IMR-90 (cell line): ENCODE data around the gene L3MBTL4. TPM values are rescaled to one million over a fixed set of nuclear protein-coding genes. Genes with fewer than 3 reads are reported as not detected.

Experiments
- ATAC-seq: fragments of 200-7000 bp; cut with Tn5 transposase; 2 replicates; pipeline ENCODE4 v1.9.1; 2020; ENCODE audit warnings: low read depth, mild to moderate bottlenecking, moderate library complexity
- BruUV-seq: library from RNA; stranded (reverse); fragments of 400-500 nt; replicated peaks from 2 replicates; lab custom pipeline; 2021; lab: Mats Ljungman, UMichigan
- CTCF ChIA-PET: fragments of 300-600 bp; formaldehyde crosslinking; extraction: SDS; loops from one replicate; lab custom pipeline; 2021; ENCODE audit warnings: antibody characterized with exemption; lab: Yijun Ruan, JAX
- POLR2A ChIA-PET: fragments of 300-600 bp; sonication (Branson Sonifier 250); formaldehyde crosslinking; loops from one replicate; lab custom pipeline; 2022; ENCODE audit warnings: antibody characterized with exemption; ENCODE audit not compliant: unreplicated experiment; lab: Charles Lee
- DNase-seq: peaks from one replicate; pipeline ENCODE4 v3.0.0; 2013
- H2AFZ ChIP-seq: replicated peaks from 2 replicates; pipeline ENCODE3; 2013; ENCODE audit warnings: low read length, mild to moderate bottlenecking; ENCODE audit not compliant: poor library complexity
- H2AK5ac ChIP-seq: 2 replicates; pipeline ENCODE4 v1.6.1; 2013; ENCODE audit warnings: low read depth, low read length, inconsistent platforms
- H2AK9ac ChIP-seq: replicated peaks from 2 replicates; pipeline ENCODE3; 2013; ENCODE audit warnings: mild to moderate bottlenecking, low read depth, low read length, moderate library complexity; ENCODE audit not compliant: poor library complexity
- H2BK120ac ChIP-seq: 2 replicates; pipeline ENCODE4 v1.6.1; 2013; ENCODE audit warnings: low read depth, low read length, inconsistent platforms
- H2BK15ac ChIP-seq: 3 replicates; pipeline ENCODE4 v1.6.1; 2013; ENCODE audit warnings: low read depth, low read length, inconsistent platforms
- H2BK20ac ChIP-seq: 2 replicates; pipeline ENCODE4 v1.6.1; 2013; ENCODE audit warnings: low read depth, mild to moderate bottlenecking, inconsistent platforms, low read length, moderate library complexity
- H2BK5ac ChIP-seq: 2 replicates; pipeline ENCODE4 v1.6.1; 2013; ENCODE audit warnings: mild to moderate bottlenecking, low read depth, low read length, inconsistent platforms; ENCODE audit not compliant: poor library complexity, severe bottlenecking
- H3K14ac ChIP-seq: replicated peaks from 2 replicates; pipeline ENCODE4 v1.6.1; 2013; ENCODE audit warnings: low read depth, low read length, inconsistent platforms
- H3K18ac ChIP-seq: 2 replicates; pipeline ENCODE4 v1.6.1; 2013; ENCODE audit warnings: low read depth, low read length, control low read depth
- H3K23ac ChIP-seq: 2 replicates; pipeline ENCODE4 v1.6.1; 2013; ENCODE audit warnings: low read depth, low read length, inconsistent platforms
- H3K27ac ChIP-seq: 2 replicates; pipeline ENCODE4 v1.5.1; 2013; ENCODE audit warnings: mild to moderate bottlenecking, control low read depth, low read length; ENCODE audit not compliant: insufficient read depth
- H3K27me3 ChIP-seq: 2 replicates; pipeline ENCODE4 v1.6.1; 2013; ENCODE audit warnings: low read length; ENCODE audit not compliant: control insufficient read depth, insufficient read depth
- H3K36me3 ChIP-seq: 2 replicates; pipeline ENCODE4 v1.6.1; 2013; ENCODE audit warnings: low read length, mixed read lengths; ENCODE audit not compliant: control insufficient read depth, insufficient read depth
- H3K4ac ChIP-seq: 2 replicates; pipeline ENCODE4 v1.6.1; 2013; ENCODE audit warnings: low read depth, low read length, inconsistent platforms
- H3K4me1 ChIP-seq: 2 replicates; pipeline ENCODE4 v1.6.1; 2013; ENCODE audit warnings: low read length, mixed read lengths; ENCODE audit not compliant: control insufficient read depth, insufficient read depth
- H3K4me2 ChIP-seq: 2 replicates; pipeline ENCODE4 v1.6.1; 2013; ENCODE audit warnings: low read depth, mild to moderate bottlenecking, control low read depth, low read length, moderate library complexity
- H3K4me3 ChIP-seq: 2 replicates; pipeline ENCODE4 v1.5.1; 2013; ENCODE audit warnings: low read depth, mild to moderate bottlenecking, control low read depth, low read length, moderate library complexity; ENCODE audit not compliant: insufficient read depth
- H3K56ac ChIP-seq: 2 replicates; pipeline ENCODE4 v1.6.1; 2013; ENCODE audit warnings: low read length, inconsistent platforms; ENCODE audit not compliant: insufficient read depth; ENCODE audit errors: extremely low read depth
- H3K79me1 ChIP-seq, 2 experiments: 2 replicates each; pipeline ENCODE4 v1.6.1; 2013; ENCODE audit warnings: low read length in 2 of 2, inconsistent platforms in 1 of 2, low read depth in 1 of 2
- H3K9ac ChIP-seq: 2 replicates; pipeline ENCODE4 v1.6.1; 2013; ENCODE audit warnings: low read depth, low read length, control low read depth
- H3K9me1 ChIP-seq: 2 replicates; pipeline ENCODE4 v1.6.1; 2013; ENCODE audit warnings: low read length, inconsistent platforms; ENCODE audit not compliant: insufficient read depth
- H3K9me3 ChIP-seq: 2 replicates; pipeline ENCODE4 v1.6.1; 2013; ENCODE audit warnings: low read length; ENCODE audit not compliant: control insufficient read depth, insufficient read depth
- H4K20me1 ChIP-seq: 2 replicates; pipeline ENCODE4 v1.6.1; 2013; ENCODE audit warnings: low read length, inconsistent platforms; ENCODE audit not compliant: insufficient read depth
- H4K5ac ChIP-seq: 2 replicates; pipeline ENCODE4 v1.6.1; 2013; ENCODE audit warnings: mild to moderate bottlenecking, low read depth, low read length, control low read depth
- H4K8ac ChIP-seq, 2 experiments: 2 replicates each; pipeline ENCODE4 v1.6.1; 2013; ENCODE audit warnings: low read depth in 2 of 2, low read length in 2 of 2, control low read depth in 1 of 2, inconsistent platforms in 1 of 2
- H4K91ac ChIP-seq: 2 replicates; pipeline ENCODE4 v1.6.1; 2013; ENCODE audit warnings: low read depth, low read length, inconsistent platforms; ENCODE audit not compliant: insufficient read depth
- BHLHE40 ChIP-seq: fragments of 150-350 bp; IDR thresholded peaks from 2 replicates; pipeline ENCODE4 v1.6.1; 2016; ENCODE audit warnings: mild to moderate bottlenecking, low read depth, low read length
- CEBPB ChIP-seq: IDR thresholded peaks from 2 replicates; pipeline ENCODE4 v1.6.1; 2012; ENCODE audit warnings: low read depth, low read length, improper control_type of control experiment
- CHD1 ChIP-seq: IDR thresholded peaks from 2 replicates; pipeline ENCODE4 v1.6.1; 2012; ENCODE audit warnings: low read depth, low read length, improper control_type of control experiment
- CTCF ChIP-seq: conservative IDR thresholded peaks from 2 replicates; pipeline ENCODE4 v1.5.1; 2012; ENCODE audit warnings: mild to moderate bottlenecking, low read depth, low read length, improper control_type of control experiment
- ELK1 ChIP-seq: fragments of 150-350 bp; IDR thresholded peaks from 2 replicates; pipeline ENCODE4 v1.6.1; 2016; ENCODE audit warnings: low read depth, mild to moderate bottlenecking, low read length, moderate library complexity, borderline replicate concordance
- FOS ChIP-seq: fragments of 150-350 bp; IDR thresholded peaks from 2 replicates; pipeline ENCODE4 v1.6.1; 2016; ENCODE audit warnings: low read depth, low read length
- MAFK ChIP-seq: IDR thresholded peaks from 2 replicates; pipeline ENCODE4 v1.6.1; 2012; ENCODE audit warnings: low read depth, low read length, improper control_type of control experiment
- MAZ ChIP-seq: IDR thresholded peaks from 2 replicates; pipeline ENCODE4 v1.6.1; 2012; ENCODE audit warnings: low read depth, mild to moderate bottlenecking, low read length, improper control_type of control experiment, moderate library complexity, borderline replicate concordance
- MXI1 ChIP-seq: IDR thresholded peaks from 2 replicates; pipeline ENCODE4 v1.6.1; 2012; ENCODE audit warnings: low read depth, mild to moderate bottlenecking, low read length, moderate library complexity, borderline replicate concordance
- NFE2L2 ChIP-seq: fragments of 150-350 bp; IDR thresholded peaks from 2 replicates; pipeline ENCODE4 v1.6.1; 2016; ENCODE audit warnings: low read depth, mild to moderate bottlenecking, low read length
- POLR2A ChIP-seq: IDR thresholded peaks from 2 replicates; pipeline ENCODE4 v1.6.1; 2012; ENCODE audit warnings: mild to moderate bottlenecking, low read depth, low read length
- RAD21 ChIP-seq: IDR thresholded peaks from 2 replicates; pipeline ENCODE4 v1.6.1; 2012; ENCODE audit warnings: low read length, improper control_type of control experiment
- RCOR1 ChIP-seq: IDR thresholded peaks from 2 replicates; pipeline ENCODE4 v1.6.1; 2012; ENCODE audit warnings: mild to moderate bottlenecking, low read length, improper control_type of control experiment; ENCODE audit not compliant: insufficient replicate concordance
- RFX5 ChIP-seq: IDR thresholded peaks from 2 replicates; pipeline ENCODE4 v1.8.0; 2012; ENCODE audit warnings: low read depth, mild to moderate bottlenecking, low read length, moderate library complexity
- SMC3 ChIP-seq: fragments of 150-350 bp; IDR thresholded peaks from 2 replicates; pipeline ENCODE4 v1.6.1; 2016; ENCODE audit warnings: low read depth, mild to moderate bottlenecking, antibody characterized with exemption, low read length, moderate library complexity
- USF2 ChIP-seq: fragments of 150-350 bp; IDR thresholded peaks from 2 replicates; pipeline ENCODE4 v1.6.1; 2017; ENCODE audit warnings: mild to moderate bottlenecking, antibody characterized with exemption, low read length, low read depth
- WGBS, 2 experiments: methylation state at CpG; one replicate each; pipeline versions ENCODE4 v1.1.5 to v1.1.7; 2013; ENCODE audit warnings: missing lambda C conversion rate in 2 of 2; ENCODE audit not compliant: insufficient read length in 1 of 2; ENCODE audit errors: extremely low coverage in 2 of 2; 5-methylcytosine and 5-hydroxymethylcytosine counted together
- dilution Hi-C: fragments of 300-500 bp; cut with HindIII; formaldehyde crosslinking; loops from one replicate; pipeline ENCODE4 v1.14.3; 2018; ENCODE audit warnings: low sequenced_read_pairs; ENCODE audit not compliant: unreplicated experiment
- in situ Hi-C: fragments of 300-500 bp; cut with MboI; formaldehyde crosslinking; loops from 3 replicates; pipeline ENCODE4 v1.14.3; 2019; ENCODE audit warnings: low sequenced_read_pairs, inconsistent platforms, mixed read lengths
- intact Hi-C: fragments of 100-400 bp; cut with micrococcal nuclease; formaldehyde crosslinking; loops from 2 replicates; pipeline ENCODE4 v1.10.0; 2022
- polyA plus RNA-seq, 3 experiments: library from polyadenylated mRNA; depleted of rRNA; stranded (reverse); fragments of >200 nt; gene quantifications; 2 replicates each; pipeline ENCODE4 v1.2.3, GENCODE V29; 2012; ENCODE audit warnings: low replicate concordance in 1 of 3
- total RNA-seq: library from RNA; depleted of rRNA; stranded (reverse); fragments of >200 nt; gene quantifications from 2 replicates; pipeline ENCODE4 v1.2.3, GENCODE V29; 2012

Gene L3MBTL4
- total and polyA plus RNA-seq, 2 of the 4 experiments (the other 2 are of a cell fraction), result under 0.01 to 0.02 TPM

- TF ChIP-seq ELK1, result no peak
- no peak for TF ChIP-seq USF2
- TF ChIP-seq MXI1, result no peak
- no peak for TF ChIP-seq RAD21
- TF ChIP-seq RCOR1, result no peak
- TF ChIP-seq FOS, result no peak
- no peak for TF ChIP-seq CEBPB
- TF ChIP-seq CTCF, result no peak
- no peak for TF ChIP-seq MAZ
- no peak for TF ChIP-seq NFE2L2
- TF ChIP-seq POLR2A, result no peak
- no peak for TF ChIP-seq RFX5
- TF ChIP-seq SMC3, result no peak
- TF ChIP-seq MAFK, result no peak
- no peak for TF ChIP-seq BHLHE40
- TF ChIP-seq CHD1, result no peak
- in situ Hi-C loops, result no loop called here
- BruUV-seq, result no TSS peak
Measured at GRCh38 chr18:5987249-5987648, 427.5 kb downstream of the L3MBTL4 start.

More at GRCh38 chr18:5987249-5987648, 427.5 kb downstream of the L3MBTL4 start:
- no peak overlapping the region for H2AK5ac ChIP-seq
- H3K79me1 ChIP-seq, result no peaks in the 10 kb centered on the region
- H3K9me3 ChIP-seq, result no peaks in the 10 kb centered on the region
- H3K4me2 ChIP-seq, result no peak overlapping the region
- no peak overlapping the region for H3K4ac ChIP-seq
- no peak for ATAC-seq
- no peak overlapping the region for H3K14ac ChIP-seq
- H3K56ac ChIP-seq, result no peak overlapping the region
- H3K23ac ChIP-seq, result no peak overlapping the region
- H4K5ac ChIP-seq, result no peak overlapping the region
- no peak overlapping the region for H2BK20ac ChIP-seq
- DNase-seq, result no peak
- no peaks in the 10 kb centered on the region for H4K20me1 ChIP-seq
- dilution Hi-C loops, result no loop called here
- peaks cover 2% of the 10 kb centered on the region; the same call in 1 of the 2 replicates for H3K4me1 ChIP-seq
- no peak overlapping the region for H3K4me3 ChIP-seq
- no peak overlapping the region for H2BK15ac ChIP-seq
- no peak overlapping the region for H3K9ac ChIP-seq
- H3K27me3 ChIP-seq, result no peaks in the 10 kb centered on the region; the same call in 1 of the 2 replicates
- no peaks in the 10 kb centered on the region for H3K36me3 ChIP-seq
- intact Hi-C loops, result no loop called here
- ChIA-PET CTCF (interaction anchor here (1.2 kb wide), 1 partner anchor 15 kb away, joined by 3 read pairs; no protein-coding TSS in a partner anchor), POLR2A (no interaction called here)
- H3K27ac ChIP-seq, result no peak overlapping the region
- no peak overlapping the region for H4K91ac ChIP-seq
- H3K9me1 ChIP-seq, result 0 out of 2 replicates have a peak, but pooled peaks cover 6% of the 10 kb centered on the region
- 88% methylated on average over 4 of the region's 5 CpGs; no CpG with 5 or more reads in 1 of the 2 experiments for WGBS, 2 experiments
- H4K8ac ChIP-seq, result no peak overlapping the region
- no peak overlapping the region for H2BK5ac ChIP-seq
- H2AK9ac ChIP-seq, result no peak overlapping the region
- no peak overlapping the region for H3K18ac ChIP-seq
- H2AFZ ChIP-seq, result no peak overlapping the region
- H2BK120ac ChIP-seq, result no peak overlapping the region
